CD14-positive monocyte (primary cell): ENCODE results near the gene SAMD11. TPM values are rescaled to one million over a fixed set of nuclear protein-coding genes. Genes with fewer than 3 reads are reported as not detected.

Source experiments
- DNase-seq, 3 donors: peaks; one replicate each; pipeline ENCODE4 v3.0.0-alpha.2; 2011 to 2022
- H2AFZ ChIP-seq: 2 replicates; pipeline ENCODE4 v1.6.0; 2012; ENCODE audit warnings: mild to moderate bottlenecking, low read depth, low read length, inconsistent platforms; ENCODE audit not compliant: insufficient read depth, poor library complexity, severe bottlenecking
- H3K27ac ChIP-seq, 2 donors: 1 replicate in 1 of 2; 2 replicates in 1 of 2; pipeline ENCODE4 v1.5.1; 2012 to 2013; ENCODE audit warnings: low read length in 2 of 2, control low read depth in 1 of 2, inconsistent platforms in 1 of 2, low read depth in 1 of 2, mild to moderate bottlenecking in 1 of 2
- H3K27me3 ChIP-seq, 2 donors: one replicate each; pipeline versions ENCODE4 v1.6.0 to v1.6.1; 2011 to 2013; ENCODE audit warnings: low read length in 2 of 2; ENCODE audit not compliant: control insufficient read depth in 2 of 2, insufficient read depth in 2 of 2
- H3K36me3 ChIP-seq, 2 donors: replicated peaks in 1 of 2; 1 replicate in 1 of 2; 2 replicates in 1 of 2; pipeline versions ENCODE4 v1.5.1 to v1.6.1; 2012 to 2013; ENCODE audit warnings: low read length in 2 of 2, control low read depth in 1 of 2, inconsistent platforms in 1 of 2, mild to moderate bottlenecking in 1 of 2; ENCODE audit not compliant: insufficient read depth in 2 of 2, control insufficient read depth in 1 of 2
- H3K4me1 ChIP-seq, 2 donors: 1 replicate in 1 of 2; 2 replicates in 1 of 2; pipeline versions ENCODE4 v1.5.1 to v1.6.1; 2012 to 2013; ENCODE audit warnings: low read length in 2 of 2, control low read depth in 1 of 2, inconsistent platforms in 1 of 2, mild to moderate bottlenecking in 1 of 2, moderate library complexity in 1 of 2; ENCODE audit not compliant: insufficient read depth in 2 of 2, control insufficient read depth in 1 of 2
- H3K4me2 ChIP-seq: replicated peaks from 2 replicates; pipeline ENCODE3; 2012; ENCODE audit warnings: low read length, moderate library complexity, mild to moderate bottlenecking; ENCODE audit not compliant: poor library complexity, severe bottlenecking; ENCODE audit errors: extremely low read depth
- H3K4me3 ChIP-seq, 3 experiments: fragments of 200-600 bp in 1 of 3; sonication (generic) in 1 of 3; replicated peaks in 1 of 3; 1 replicate in 2 of 3; 2 replicates in 1 of 3; pipeline ENCODE4 v1.5.1; 2011 to 2013; ENCODE audit warnings: low read length in 3 of 3, mild to moderate bottlenecking in 3 of 3, control low read depth in 2 of 3, low read depth in 2 of 3, inconsistent platforms in 1 of 3, moderate library complexity in 1 of 3
- H3K79me2 ChIP-seq: 2 replicates; pipeline ENCODE4 v1.6.0; 2012; ENCODE audit warnings: mild to moderate bottlenecking, control low read depth, inconsistent platforms, low read length, moderate library complexity; ENCODE audit not compliant: insufficient read depth
- H3K9ac ChIP-seq: 2 replicates; pipeline ENCODE4 v1.6.0; 2017; ENCODE audit warnings: low read length, mild to moderate bottlenecking; ENCODE audit not compliant: insufficient read depth, poor library complexity, severe bottlenecking
- H3K9me3 ChIP-seq, 2 donors: replicated peaks in 1 of 2; 1 replicate in 1 of 2; 2 replicates in 1 of 2; pipeline versions ENCODE4 v1.5.1 to v1.6.1; 2012 to 2013; ENCODE audit warnings: low read length in 2 of 2, control low read depth in 1 of 2; ENCODE audit not compliant: control insufficient read depth in 1 of 2, insufficient read depth in 1 of 2
- H4K20me1 ChIP-seq: 2 replicates; pipeline ENCODE4 v1.6.0; 2012; ENCODE audit warnings: mild to moderate bottlenecking, low read length, control low read depth, moderate library complexity; ENCODE audit not compliant: insufficient read depth
- H3K27ac Mint-ChIP-seq, 7 donors: one replicate each; pipeline ENCODE4 v1.8.0; 2020; ENCODE audit warnings: mild to moderate bottlenecking in 7 of 7, mixed read lengths in 7 of 7, moderate library complexity in 6 of 7, inconsistent platforms in 2 of 7
- H3K27me3 Mint-ChIP-seq, 3 donors: one replicate each; pipeline ENCODE4 v1.8.0; 2021 to 2022; ENCODE audit warnings: low read depth in 3 of 3, mild to moderate bottlenecking in 3 of 3, mixed read lengths in 3 of 3, moderate library complexity in 3 of 3, inconsistent platforms in 1 of 3
- H3K36me3 Mint-ChIP-seq, 2 donors: one replicate each; pipeline ENCODE4 v1.8.0; 2020; ENCODE audit warnings: mixed read lengths in 2 of 2, inconsistent platforms in 1 of 2, mild to moderate bottlenecking in 1 of 2
- H3K4me1 Mint-ChIP-seq: one replicate; pipeline ENCODE4 v1.8.0; 2020; ENCODE audit warnings: mild to moderate bottlenecking, mixed read lengths
- H3K4me3 Mint-ChIP-seq, 2 donors: one replicate each; pipeline ENCODE4 v1.8.0; 2020; ENCODE audit warnings: mild to moderate bottlenecking in 2 of 2, mixed read lengths in 2 of 2, moderate library complexity in 1 of 2
- H3K9me3 Mint-ChIP-seq, 7 donors: one replicate each; pipeline ENCODE4 v1.8.0; 2020 to 2022; ENCODE audit warnings: mixed read lengths in 7 of 7, mild to moderate bottlenecking in 6 of 7, moderate library complexity in 6 of 7, inconsistent platforms in 2 of 7
- CTCF ChIP-seq: fragments of 200-600 bp; IDR thresholded peaks from one replicate; pipeline ENCODE4 v1.8.0; 2022; ENCODE audit warnings: antibody characterized with exemption, mild to moderate bottlenecking
- WGBS: methylation state at CpG from one replicate; pipeline ENCODE4 v1.1.5; 2013; ENCODE audit warnings: missing lambda C conversion rate; ENCODE audit not compliant: insufficient coverage; 5-methylcytosine and 5-hydroxymethylcytosine counted together
- intact Hi-C, 2 donors: fragments of 100-400 bp; cut with micrococcal nuclease; formaldehyde crosslinking; loops; one replicate each; pipeline versions ENCODE4 v1.15.0 to v1.15.1; 2023
- polyA plus RNA-seq, 3 donors: library from polyadenylated mRNA; depleted of rRNA in 1 of 3; unstranded in 2 of 3; stranded (reverse) in 1 of 3; fragments of 300-500 nt in 2 of 3; fragments of >200 nt in 1 of 3; fragmentation: Illumina TruSeq in 2 of 3; gene quantifications; 1 replicate in 2 of 3; 2 replicates in 1 of 3; pipeline ENCODE4 v1.2.3, GENCODE V29; 2012 to 2021

The SAMD11 gene
- polyA plus RNA-seq, 3 donors = not detected

GRCh38 chr1:902802-903201 lies 20.9 kb upstream of the SAMD11 start:
- H3K27ac Mint-ChIP-seq = peak overlapping the region in 1 of 7 donors; percentile 3

DNA sequence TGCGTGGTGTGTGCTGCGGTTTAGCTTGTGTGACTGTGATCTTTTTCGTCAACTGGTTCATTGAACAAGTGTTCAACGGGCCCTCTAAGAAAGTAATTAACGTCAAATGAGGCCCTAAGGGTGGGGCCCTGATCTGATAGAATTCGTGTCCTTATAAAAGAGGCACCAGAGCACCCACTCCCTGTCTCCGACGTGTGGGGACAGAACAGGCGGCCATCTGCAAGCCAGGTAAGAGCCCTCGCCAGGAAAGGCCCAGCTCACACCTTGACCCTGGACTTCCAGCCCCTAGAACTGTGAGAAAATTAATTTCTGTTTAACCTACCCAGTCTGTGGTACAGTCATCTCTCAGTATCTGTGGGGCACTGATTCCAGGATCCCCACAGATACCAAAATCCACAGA lies 20.4 kb upstream of the SAMD11 start:
- TF ChIP-seq CTCF = no peak
- no peak overlapping the region for H3K9ac ChIP-seq
- Mint-ChIP-seq H3K9me3 (peaks cover 0 to 3% (median 0%) of the 10 kb centered on the region in 7 donors), H3K4me1 (peaks cover 23% of the 10 kb centered on the region), H3K4me3 (no peak overlapping the region), H3K27me3 (peaks cover 38 to 69% (median 47%) of the 10 kb centered on the region in 3 donors), H3K36me3 (peaks cover 0 to 3% of the 10 kb centered on the region in 2 donors), H3K27ac (no peak overlapping the region)
- no peaks in the 10 kb centered on the region for H3K79me2 ChIP-seq
- H2AFZ ChIP-seq = no peak overlapping the region
- DNase-seq = no peak
- no peaks in the 10 kb centered on the region for H3K36me3 ChIP-seq
- intact Hi-C loops = loop anchor here in 1 of 2 donors (10.0 kb wide), 1 partner anchor 61 kb away; the partner anchor contains the start of genes KLHL17 and PLEKHN1
- WGBS = 98% methylated on average over 10 of the region's 10 CpGs
- H3K4me2 ChIP-seq = no peak overlapping the region
- peaks cover 24 to 27% of the 10 kb centered on the region in 2 donors for H3K4me1 ChIP-seq
- H3K4me3 ChIP-seq = no peak overlapping the region
- no peaks in the 10 kb centered on the region for H4K20me1 ChIP-seq
- no peaks in the 10 kb centered on the region for H3K9me3 ChIP-seq
- peaks cover 2 to 35% of the 10 kb centered on the region in 2 donors for H3K27me3 ChIP-seq
- no peak overlapping the region for H3K27ac ChIP-seq

More at GRCh38 chr1:902802-903201, 20.9 kb upstream of the SAMD11 start:
- DNase-seq = no peak
- peaks cover 24 to 27% of the 10 kb centered on the region in 2 donors for H3K4me1 ChIP-seq
- WGBS = 98% methylated on average over 17 of the region's 21 CpGs
- H3K27me3 ChIP-seq = peaks cover 5 to 40% of the 10 kb centered on the region in 2 donors
- no peak overlapping the region for H3K4me2 ChIP-seq
- no peak overlapping the region for H3K4me3 ChIP-seq
- H2AFZ ChIP-seq = no peak overlapping the region
- Mint-ChIP-seq H3K4me3 (no peak overlapping the region), H3K9me3 (peaks cover 0 to 4% (median 1%) of the 10 kb centered on the region in 7 donors), H3K36me3 (peaks cover 0 to 3% of the 10 kb centered on the region in 2 donors), H3K27me3 (peaks cover 40 to 70% (median 51%) of the 10 kb centered on the region in 3 donors), H3K4me1 (peaks cover 28% of the 10 kb centered on the region)
- H3K9ac ChIP-seq = no peak overlapping the region
- intact Hi-C loops = loop anchor here in 1 of 2 donors (10.0 kb wide), 1 partner anchor 62 kb away; the partner anchor contains the start of genes KLHL17 and PLEKHN1
- H3K9me3 ChIP-seq = no peaks in the 10 kb centered on the region
- H3K79me2 ChIP-seq = no peaks in the 10 kb centered on the region
- no peaks in the 10 kb centered on the region for H3K36me3 ChIP-seq
- H4K20me1 ChIP-seq = no peaks in the 10 kb centered on the region
- TF ChIP-seq CTCF = no peak
- no peak overlapping the region for H3K27ac ChIP-seq
